CD14-positive monocyte (primary cell): ENCODE measurements around the gene SLC26A11. TPM values are rescaled to one million over a fixed set of nuclear protein-coding genes. Genes with fewer than 3 reads are reported as not detected.
A peak's percentile ranks its signal among the peaks of the same experiment; 100 is the strongest.
"Not testable (repeated sequence)": the region's sequence is repeated elsewhere in the genome, so short reads cannot be mapped to it uniquely, and the experiment has no call there.

ENCODE experiments used
- DNase-seq, 3 donors: peaks; one replicate each; pipeline ENCODE4 v3.0.0-alpha.2; 2011 to 2022
- H2AFZ ChIP-seq: 2 replicates; pipeline ENCODE4 v1.6.0; 2012; ENCODE audit warnings: mild to moderate bottlenecking, low read depth, low read length, inconsistent platforms; ENCODE audit not compliant: insufficient read depth, poor library complexity, severe bottlenecking
- H3K27ac ChIP-seq, 2 donors: 1 replicate in 1 of 2; 2 replicates in 1 of 2; pipeline ENCODE4 v1.5.1; 2012 to 2013; ENCODE audit warnings: low read length in 2 of 2, control low read depth in 1 of 2, inconsistent platforms in 1 of 2, low read depth in 1 of 2, mild to moderate bottlenecking in 1 of 2
- H3K27me3 ChIP-seq, 2 donors: one replicate each; pipeline versions ENCODE4 v1.6.0 to v1.6.1; 2011 to 2013; ENCODE audit warnings: low read length in 2 of 2; ENCODE audit not compliant: control insufficient read depth in 2 of 2, insufficient read depth in 2 of 2
- H3K36me3 ChIP-seq, 2 donors: replicated peaks in 1 of 2; 1 replicate in 1 of 2; 2 replicates in 1 of 2; pipeline versions ENCODE4 v1.5.1 to v1.6.1; 2012 to 2013; ENCODE audit warnings: low read length in 2 of 2, control low read depth in 1 of 2, inconsistent platforms in 1 of 2, mild to moderate bottlenecking in 1 of 2; ENCODE audit not compliant: insufficient read depth in 2 of 2, control insufficient read depth in 1 of 2
- H3K4me1 ChIP-seq, 2 donors: 1 replicate in 1 of 2; 2 replicates in 1 of 2; pipeline versions ENCODE4 v1.5.1 to v1.6.1; 2012 to 2013; ENCODE audit warnings: low read length in 2 of 2, control low read depth in 1 of 2, inconsistent platforms in 1 of 2, mild to moderate bottlenecking in 1 of 2, moderate library complexity in 1 of 2; ENCODE audit not compliant: insufficient read depth in 2 of 2, control insufficient read depth in 1 of 2
- H3K4me2 ChIP-seq: replicated peaks from 2 replicates; pipeline ENCODE3; 2012; ENCODE audit warnings: low read length, moderate library complexity, mild to moderate bottlenecking; ENCODE audit not compliant: poor library complexity, severe bottlenecking; ENCODE audit errors: extremely low read depth
- H3K4me3 ChIP-seq, 3 experiments: fragments of 200-600 bp in 1 of 3; sonication (generic) in 1 of 3; replicated peaks in 1 of 3; 1 replicate in 2 of 3; 2 replicates in 1 of 3; pipeline ENCODE4 v1.5.1; 2011 to 2013; ENCODE audit warnings: low read length in 3 of 3, mild to moderate bottlenecking in 3 of 3, control low read depth in 2 of 3, low read depth in 2 of 3, inconsistent platforms in 1 of 3, moderate library complexity in 1 of 3
- H3K79me2 ChIP-seq: 2 replicates; pipeline ENCODE4 v1.6.0; 2012; ENCODE audit warnings: mild to moderate bottlenecking, control low read depth, inconsistent platforms, low read length, moderate library complexity; ENCODE audit not compliant: insufficient read depth
- H3K9ac ChIP-seq: 2 replicates; pipeline ENCODE4 v1.6.0; 2017; ENCODE audit warnings: low read length, mild to moderate bottlenecking; ENCODE audit not compliant: insufficient read depth, poor library complexity, severe bottlenecking
- H3K9me3 ChIP-seq, 2 donors: replicated peaks in 1 of 2; 1 replicate in 1 of 2; 2 replicates in 1 of 2; pipeline versions ENCODE4 v1.5.1 to v1.6.1; 2012 to 2013; ENCODE audit warnings: low read length in 2 of 2, control low read depth in 1 of 2; ENCODE audit not compliant: control insufficient read depth in 1 of 2, insufficient read depth in 1 of 2
- H4K20me1 ChIP-seq: 2 replicates; pipeline ENCODE4 v1.6.0; 2012; ENCODE audit warnings: mild to moderate bottlenecking, low read length, control low read depth, moderate library complexity; ENCODE audit not compliant: insufficient read depth
- H3K27ac Mint-ChIP-seq, 7 donors: one replicate each; pipeline ENCODE4 v1.8.0; 2020; ENCODE audit warnings: mild to moderate bottlenecking in 7 of 7, mixed read lengths in 7 of 7, moderate library complexity in 6 of 7, inconsistent platforms in 2 of 7
- H3K27me3 Mint-ChIP-seq, 3 donors: one replicate each; pipeline ENCODE4 v1.8.0; 2021 to 2022; ENCODE audit warnings: low read depth in 3 of 3, mild to moderate bottlenecking in 3 of 3, mixed read lengths in 3 of 3, moderate library complexity in 3 of 3, inconsistent platforms in 1 of 3
- H3K36me3 Mint-ChIP-seq, 2 donors: one replicate each; pipeline ENCODE4 v1.8.0; 2020; ENCODE audit warnings: mixed read lengths in 2 of 2, inconsistent platforms in 1 of 2, mild to moderate bottlenecking in 1 of 2
- H3K4me1 Mint-ChIP-seq: one replicate; pipeline ENCODE4 v1.8.0; 2020; ENCODE audit warnings: mild to moderate bottlenecking, mixed read lengths
- H3K4me3 Mint-ChIP-seq, 2 donors: one replicate each; pipeline ENCODE4 v1.8.0; 2020; ENCODE audit warnings: mild to moderate bottlenecking in 2 of 2, mixed read lengths in 2 of 2, moderate library complexity in 1 of 2
- H3K9me3 Mint-ChIP-seq, 7 donors: one replicate each; pipeline ENCODE4 v1.8.0; 2020 to 2022; ENCODE audit warnings: mixed read lengths in 7 of 7, mild to moderate bottlenecking in 6 of 7, moderate library complexity in 6 of 7, inconsistent platforms in 2 of 7
- CTCF ChIP-seq: fragments of 200-600 bp; IDR thresholded peaks from one replicate; pipeline ENCODE4 v1.8.0; 2022; ENCODE audit warnings: antibody characterized with exemption, mild to moderate bottlenecking
- WGBS: methylation state at CpG from one replicate; pipeline ENCODE4 v1.1.5; 2013; ENCODE audit warnings: missing lambda C conversion rate; ENCODE audit not compliant: insufficient coverage; 5-methylcytosine and 5-hydroxymethylcytosine counted together
- intact Hi-C, 2 donors: fragments of 100-400 bp; cut with micrococcal nuclease; formaldehyde crosslinking; loops; one replicate each; pipeline versions ENCODE4 v1.15.0 to v1.15.1; 2023
- polyA plus RNA-seq, 3 donors: library from polyadenylated mRNA; depleted of rRNA in 1 of 3; unstranded in 2 of 3; stranded (reverse) in 1 of 3; fragments of 300-500 nt in 2 of 3; fragments of >200 nt in 1 of 3; fragmentation: Illumina TruSeq in 2 of 3; gene quantifications; 1 replicate in 2 of 3; 2 replicates in 1 of 3; pipeline ENCODE4 v1.2.3, GENCODE V29; 2012 to 2021

SLC26A11 gene
- polyA plus RNA-seq, 3 donors = 1.8 to 29.7 (median 2.6) TPM

DNA sequence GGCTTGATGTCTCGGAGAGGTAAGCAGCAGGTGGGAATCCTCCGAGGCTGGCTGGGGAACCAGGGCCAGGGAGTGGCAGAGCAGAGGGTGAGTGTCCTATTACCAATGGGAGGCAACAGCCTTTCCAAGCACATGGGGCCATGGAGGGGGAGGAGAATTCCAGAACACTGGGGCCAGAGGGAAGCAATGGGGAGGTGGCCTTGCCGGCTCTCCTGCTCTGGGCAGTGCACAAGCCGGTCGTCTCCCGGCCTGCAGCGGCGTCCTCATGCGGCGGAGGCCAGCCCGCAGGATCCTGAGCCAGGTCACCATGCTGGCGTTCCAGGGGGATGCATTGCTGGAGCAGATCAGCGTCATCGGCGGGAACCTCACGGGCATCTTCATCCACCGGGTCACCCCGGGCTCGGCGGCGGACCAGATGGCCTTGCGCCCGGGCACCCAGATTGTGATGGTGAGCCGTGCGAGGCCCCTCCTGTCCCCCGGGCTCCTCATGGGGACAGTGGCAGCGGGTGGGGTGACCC is 22.0 kb upstream of the SLC26A11 start:
- no peak for DNase-seq
- H3K4me3 ChIP-seq = no peak overlapping the region

DNA sequence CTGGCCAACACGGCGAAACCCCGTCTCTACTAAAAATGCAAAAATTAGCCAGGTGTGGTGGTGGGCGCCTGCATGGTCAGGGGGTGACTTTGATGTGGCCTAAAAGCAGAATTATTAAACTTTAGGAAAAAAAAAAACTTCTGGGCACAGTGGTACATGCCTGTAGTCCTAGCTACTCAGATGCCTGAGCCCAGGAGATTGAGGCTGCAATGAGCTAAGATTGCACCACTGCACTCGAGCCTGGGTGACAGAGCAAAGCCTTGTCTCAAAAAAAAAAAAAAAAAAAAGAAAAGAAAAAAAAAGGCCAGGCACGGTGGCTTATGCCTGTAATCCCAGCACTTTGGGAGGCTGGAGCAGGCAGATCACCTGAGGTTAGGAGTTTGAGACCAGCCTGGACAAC is 20.9 kb upstream of the SLC26A11 start:
- WGBS = no CpG with 5 or more reads among the region's 6 CpGs
- not testable (repeated sequence) for H3K4me3 Mint-ChIP-seq, H3K4me1 ChIP-seq, H3K27me3 ChIP-seq, H3K4me2 ChIP-seq, H3K9ac ChIP-seq, H3K27ac ChIP-seq, H3K27ac Mint-ChIP-seq, H2AFZ ChIP-seq, H3K4me3 ChIP-seq, H3K79me2 ChIP-seq, H3K9me3 Mint-ChIP-seq, H3K9me3 ChIP-seq, H4K20me1 ChIP-seq, H3K36me3 ChIP-seq, DNase-seq, H3K4me1 Mint-ChIP-seq
- intact Hi-C loops = loop anchor here in 1 of 2 donors (5.0 to 10.0 kb wide), 2 partner anchors 63 to 166 kb away; partner anchors contain the start of gene RNF213
- Mint-ChIP-seq H3K36me3 (peaks cover under 1 to 13% of the 10 kb centered on the region in 2 donors), H3K27me3 (peaks cover 4 to 15% (median 7%) of the 10 kb centered on the region in 3 donors)

More for the DNA sequence above, 22.0 kb upstream of the SLC26A11 start:
- Histone ChIP-seq H3K27ac (no peak overlapping the region), H3K4me2 (no peak overlapping the region), H3K36me3 (no peaks in the 10 kb centered on the region), H3K27me3 (no peaks in the 10 kb centered on the region), H3K4me1 (no peaks in the 10 kb centered on the region), H4K20me1 (no peaks in the 10 kb centered on the region), H3K79me2 (no peaks in the 10 kb centered on the region), H2AFZ (no peak overlapping the region), H3K9me3 (no peaks in the 10 kb centered on the region), H3K9ac (no peak overlapping the region)
- Mint-ChIP-seq H3K36me3 (peaks cover 0 to 8% of the 10 kb centered on the region in 2 donors), H3K9me3 (peaks cover 0 to 5% (median 3%) of the 10 kb centered on the region in 7 donors), H3K4me1 (no peaks in the 10 kb centered on the region), H3K27me3 (peaks cover 2 to 14% (median 13%) of the 10 kb centered on the region in 3 donors), H3K4me3 (peak overlapping the region in 1 of 2 donors; percentile 2), H3K27ac (no peak overlapping the region)
- no peak for TF ChIP-seq CTCF
- intact Hi-C loops = loop anchor here in 1 of 2 donors (5.0 to 10.0 kb wide), 2 partner anchors 64 to 167 kb away; partner anchors contain the start of gene RNF213
- 95% methylated on average over 26 of the region's 27 CpGs for WGBS
